ENCODE data around the gene FLVCR2.
"Not testable (repeated sequence)": the region's sequence is repeated elsewhere in the genome, so short reads cannot be mapped to it uniquely, and the experiment has no call there.

Gene FLVCR2

DNA sequence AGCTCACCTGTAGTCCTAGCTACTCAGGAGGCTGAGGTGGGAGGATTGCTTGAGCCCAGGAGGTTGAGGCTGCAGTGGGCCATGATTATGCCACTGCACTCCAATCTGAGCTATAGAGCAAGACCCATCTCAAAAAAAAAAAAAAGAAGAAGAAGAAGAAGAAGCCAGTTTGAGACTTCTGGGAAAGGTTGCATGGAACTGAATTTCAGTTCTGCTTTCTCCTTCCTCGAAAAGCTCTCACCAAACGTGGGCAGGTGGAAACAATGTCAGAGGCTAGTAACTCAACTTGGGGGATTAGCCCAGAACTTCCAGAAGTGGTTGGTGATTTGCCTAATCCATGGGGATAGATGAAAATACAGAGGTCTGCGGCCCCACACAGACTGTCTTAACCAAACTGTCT lies 18.7 kb downstream of the FLVCR2 start:
- no peak for DNase-seq

DNA sequence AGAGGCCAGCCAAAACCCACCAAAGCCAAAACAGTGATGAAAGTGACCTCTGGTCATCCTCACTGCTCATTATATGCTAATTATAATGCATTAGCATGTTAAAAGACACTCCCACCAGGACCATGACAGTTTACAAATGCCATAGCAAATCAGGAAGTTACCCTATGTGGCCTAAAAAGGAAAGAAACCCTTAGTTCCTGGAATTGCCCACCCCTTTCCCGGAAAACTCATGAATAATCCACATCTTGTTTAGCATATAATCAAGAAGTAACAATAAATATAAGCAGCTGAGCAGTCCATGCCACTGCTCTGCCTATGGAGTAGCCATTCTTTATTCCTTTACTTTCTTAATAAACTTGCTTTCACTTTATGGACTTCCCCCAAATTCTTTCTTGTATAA lies 21.7 kb downstream of the FLVCR2 start:
- not testable (repeated sequence) for DNase-seq

DNA sequence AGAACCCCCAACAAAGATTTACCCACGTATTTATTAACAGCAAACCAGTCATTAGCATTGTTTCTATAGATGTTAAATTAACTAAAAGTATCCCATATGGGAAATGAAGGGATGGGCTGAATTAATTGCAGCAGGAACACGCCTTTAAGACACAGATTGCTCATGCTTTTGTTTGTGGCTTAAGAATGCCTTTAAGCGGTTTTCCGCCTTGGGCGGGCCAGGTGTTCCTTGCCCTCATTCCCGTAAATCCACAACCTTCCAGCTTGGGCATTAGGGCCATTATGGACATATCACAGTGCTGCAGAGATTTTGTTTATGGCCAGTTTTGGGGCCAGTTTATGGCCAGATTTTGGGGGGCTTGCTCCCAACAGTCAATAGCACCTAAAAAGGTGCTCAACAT lies 22.6 kb downstream of the FLVCR2 start:
- not testable (repeated sequence) for DNase-seq

- no peak for DNase-seq
Measured at GRCh38 chr14:75602503-75602902, 24.1 kb downstream of the FLVCR2 start.

GRCh38 chr14:75604979-75605851 lies 26.8 kb downstream of the FLVCR2 start:
- DNase-seq, result no peak

DNA sequence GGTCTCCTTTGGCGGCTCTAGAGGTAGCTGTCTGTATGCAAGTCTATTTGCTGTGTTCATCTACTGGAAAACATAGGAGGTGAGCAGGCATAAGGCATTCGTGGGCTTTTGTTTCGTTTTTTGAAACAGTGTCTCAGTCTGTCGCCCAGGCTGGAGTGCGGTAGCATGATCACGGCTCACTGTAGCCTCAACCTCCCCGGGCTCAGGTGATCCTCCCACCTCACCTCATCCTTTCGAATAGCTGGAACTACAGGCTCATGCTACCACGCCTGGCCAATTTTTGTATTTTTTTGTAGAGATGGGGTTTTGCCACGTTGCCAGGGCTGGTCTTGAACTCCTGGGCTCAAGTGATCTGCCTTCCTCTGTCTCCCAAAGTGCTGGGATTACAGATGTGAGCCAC lies 27.5 kb downstream of the FLVCR2 start:
- DNase-seq, result no peak

DNA sequence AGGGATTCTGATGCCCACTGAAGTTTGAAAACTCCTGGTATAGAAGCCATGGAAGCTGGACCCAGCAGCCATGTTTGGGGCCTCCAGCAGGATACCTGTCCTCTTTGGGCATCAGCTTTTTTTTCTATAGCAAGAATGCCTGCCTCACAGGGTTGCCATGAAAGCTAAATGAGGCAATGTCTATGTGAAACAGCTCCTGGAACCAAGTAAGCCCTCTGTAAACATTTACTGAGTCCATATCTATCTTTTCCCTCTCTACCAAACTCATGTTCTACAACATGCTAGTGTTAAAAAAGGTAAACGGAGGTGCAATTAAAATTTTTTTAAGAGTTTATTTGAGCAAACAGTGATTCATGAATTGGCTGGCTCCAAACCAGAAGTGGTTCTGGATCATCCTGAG lies 28.6 kb downstream of the FLVCR2 start:
- no peak for DNase-seq

- no peak for DNase-seq
Measured at GRCh38 chr14:75607842-75608640, 29.6 kb downstream of the FLVCR2 start.

DNA sequence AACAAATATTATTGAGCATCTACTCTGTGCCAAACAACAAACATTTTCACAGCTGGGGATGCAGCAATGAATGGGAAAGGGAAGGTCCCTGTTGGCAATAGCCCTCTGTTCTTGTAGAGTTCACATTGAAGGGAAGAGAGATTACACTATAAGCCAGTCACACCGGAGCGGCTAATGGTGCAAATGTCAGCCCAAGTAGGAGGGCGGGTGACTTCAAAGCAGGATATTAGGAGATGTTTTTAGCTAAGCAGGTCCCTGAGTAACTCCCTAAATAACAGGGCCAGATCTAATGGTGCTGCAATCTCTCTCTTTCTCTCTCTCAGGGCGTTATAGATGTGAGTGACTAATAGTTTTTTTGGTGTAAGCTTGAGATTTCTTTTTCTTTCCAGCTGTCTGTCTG lies 30.7 kb downstream of the FLVCR2 start:
- DNase-seq, result no peak

DNA sequence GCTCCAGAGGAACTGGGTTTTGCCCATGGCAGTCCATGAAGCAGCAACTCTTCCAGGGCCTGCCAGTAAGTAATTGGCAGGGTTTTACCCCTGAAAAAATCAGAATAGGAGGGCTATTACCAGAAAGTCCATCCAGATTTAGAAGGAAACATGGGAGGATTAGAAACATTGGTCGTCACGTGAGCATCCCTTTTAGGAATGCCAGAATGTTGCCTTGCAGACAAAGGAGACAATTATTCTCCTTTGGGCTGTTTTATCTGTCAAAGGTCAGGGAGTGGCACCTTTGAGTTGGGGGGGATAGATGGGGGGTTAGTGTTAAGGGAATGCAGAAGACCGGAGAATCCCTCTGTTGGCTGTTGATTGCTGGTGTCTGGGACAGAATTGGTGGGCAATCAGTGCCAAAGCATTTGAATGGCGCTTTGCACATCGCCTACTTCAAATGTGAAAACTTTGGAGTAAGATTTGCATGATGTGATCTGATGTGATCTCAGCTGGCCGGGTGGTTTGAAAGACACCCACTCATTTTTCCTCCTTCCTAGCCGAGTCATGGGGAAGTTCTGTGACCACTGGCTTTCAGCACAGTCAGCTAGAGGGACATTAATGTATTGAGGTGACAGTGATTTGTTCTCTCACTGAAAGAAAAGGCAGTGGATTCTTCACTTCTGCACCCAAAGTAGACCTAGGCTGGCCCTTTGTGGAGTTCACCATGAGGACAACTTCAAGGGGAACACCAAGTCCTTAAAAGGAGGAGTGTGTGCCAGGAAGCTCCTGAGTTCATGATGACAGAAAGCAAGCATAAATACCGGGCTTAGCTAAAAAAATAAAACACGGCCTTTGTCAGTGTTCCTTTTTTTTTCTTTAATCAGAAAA lies 31.4 kb downstream of the FLVCR2 start:
- DNase-seq, result no peak

- DNase-seq, result no peak
Measured at GRCh38 chr14:75610834-75611233, 32.4 kb downstream of the FLVCR2 start.

GRCh38 chr14:75612157-75612556 lies 33.7 kb downstream of the FLVCR2 start:
- no peak for DNase-seq

- DNase-seq, result no peak
Measured at GRCh38 chr14:75614179-75614578, 35.8 kb downstream of the FLVCR2 start.

DNA sequence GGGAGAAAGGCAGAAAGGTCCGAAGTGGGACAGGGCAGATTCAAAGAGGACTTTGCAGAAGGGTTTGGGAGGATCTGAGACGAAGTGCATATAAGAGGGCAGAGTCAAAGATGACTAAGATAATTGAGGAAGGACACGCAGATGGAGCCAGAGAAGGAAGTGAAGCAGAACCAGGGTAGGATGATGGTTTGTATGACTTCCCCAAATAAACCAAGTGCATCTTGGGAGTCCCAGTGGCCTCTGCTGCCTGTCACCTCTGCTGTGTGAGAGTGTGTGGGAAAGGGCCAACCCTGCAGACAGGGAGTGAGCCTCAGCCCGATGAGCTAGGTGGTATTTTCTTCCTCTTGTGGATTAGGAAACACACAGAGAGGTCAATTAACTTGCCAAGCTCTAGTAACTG lies 36.8 kb downstream of the FLVCR2 start:
- no peak for DNase-seq

GRCh38 chr14:75619548-75619947 lies 41.1 kb downstream of the FLVCR2 start:
- no peak for DNase-seq

GRCh38 chr14:75625034-75625433 lies 46.6 kb downstream of the FLVCR2 start:
- DNase-seq, result no peak

- DNase-seq, result no peak
Measured at GRCh38 chr14:75626396-75626795, 48.0 kb downstream of the FLVCR2 start.

GRCh38 chr14:75626863-75627262 lies 48.4 kb downstream of the FLVCR2 start:
- DNase-seq, result no peak

- DNase-seq, result no peak
Measured at GRCh38 chr14:75627406-75627805, 49.0 kb downstream of the FLVCR2 start.

DNA sequence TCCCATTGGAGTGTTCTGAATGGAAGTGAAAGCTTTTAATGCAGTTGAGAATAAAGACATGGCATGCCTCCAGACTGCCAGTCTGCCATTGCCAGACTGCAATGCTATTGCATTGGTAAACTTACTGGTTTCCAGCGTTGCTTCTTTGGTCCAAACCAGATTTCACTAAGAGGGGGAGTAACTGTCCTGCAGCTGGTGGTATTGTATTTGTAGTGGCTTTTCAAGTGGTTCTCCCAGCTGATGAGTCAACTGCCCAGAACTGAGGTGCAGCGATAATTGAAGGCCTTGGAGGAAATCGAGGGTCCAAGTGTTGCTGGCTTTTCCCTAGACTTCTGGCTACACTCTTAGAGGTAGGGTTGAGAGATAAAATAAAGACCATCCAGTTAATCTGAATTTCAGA lies 50.4 kb downstream of the FLVCR2 start:
- DNase-seq, result no peak

DNA sequence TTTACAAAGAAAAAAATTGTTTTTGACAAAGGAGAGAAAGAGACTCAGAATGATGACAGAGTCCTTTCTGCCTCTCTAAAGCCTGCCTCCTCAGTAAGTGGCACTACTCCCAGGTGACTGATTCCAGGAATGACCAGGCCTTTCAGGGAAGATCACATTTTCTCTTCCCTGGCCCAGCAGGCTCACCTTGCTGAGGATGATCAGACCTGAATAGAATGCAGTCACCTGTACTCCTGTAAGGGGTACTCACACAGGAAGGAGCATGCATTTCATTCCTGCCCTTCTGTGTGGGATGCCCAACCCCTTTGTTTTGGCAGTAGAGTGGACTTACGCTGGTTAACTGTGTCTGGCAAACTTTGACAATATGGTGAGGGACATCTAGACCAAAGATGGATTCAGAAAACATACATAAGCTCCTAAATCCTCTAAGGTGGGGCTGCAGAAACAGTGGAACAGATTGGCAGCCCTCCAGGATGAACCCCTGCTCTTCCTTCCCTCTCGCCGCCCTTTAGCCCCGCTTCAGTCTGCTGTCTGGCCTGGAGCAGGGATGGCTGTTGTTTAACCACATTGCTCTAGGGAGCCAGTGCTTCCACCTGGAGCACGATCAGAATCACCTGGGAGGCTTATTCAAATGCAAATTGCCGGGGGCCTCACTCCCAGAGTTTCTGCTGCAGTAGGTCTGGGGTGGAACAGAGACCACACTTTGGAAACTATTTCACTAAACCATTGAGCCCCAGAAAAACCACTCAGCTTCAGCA lies 52.5 kb downstream of the FLVCR2 start:
- no peak for DNase-seq

- no peak for DNase-seq
Measured at GRCh38 chr14:75631453-75631831, 53.0 kb downstream of the FLVCR2 start.

Data from stimulated activated CD4-positive, alpha-beta T cell treated with anti-CD3 and anti-CD28 coated beads, Interleukin-1b, Interleukin-23, amount 100 ng/mL, for 48 hours (primary cell).